OCI-LY7 (cell line): Measurements from ENCODE around the gene SEZ6L2. TPM values are rescaled to one million over a fixed set of nuclear protein-coding genes. Genes with fewer than 3 reads are reported as not detected.

Experiments used
- BruUV-seq: library from RNA; stranded (reverse); fragments of 400-500 nt; replicated peaks from 2 replicates; lab custom pipeline; 2021; lab: Mats Ljungman, UMichigan
- CTCF ChIA-PET: fragments of 300-600 bp; sonication (Branson Sonifier 250); formaldehyde crosslinking; loops from one replicate; lab custom pipeline; 2022; ENCODE audit warnings: antibody characterized with exemption; ENCODE audit not compliant: unreplicated experiment; lab: Charles Lee
- POLR2A ChIA-PET: fragments of 300-600 bp; sonication (Branson Sonifier 250); formaldehyde crosslinking; loops from one replicate; lab custom pipeline; 2022; ENCODE audit warnings: antibody characterized with exemption; lab: Charles Lee
- DNase-seq: peaks from one replicate; pipeline ENCODE4 v3.0.0-alpha.2; 2015; ENCODE audit warnings: low spot score
- H2AFZ ChIP-seq: fragments of 200-600 bp; sonication (generic), shearing (Covaris generic); 2 replicates; pipeline ENCODE4 v1.6.1; 2014; ENCODE audit warnings: mild to moderate bottlenecking, antibody characterized with exemption, low read length, moderate library complexity
- H3K27ac ChIP-seq: fragments of 200-600 bp; sonication (generic); 2 replicates; pipeline ENCODE4 v1.5.1; 2014; ENCODE audit warnings: mixed run types, low read depth, mild to moderate bottlenecking, moderate library complexity, low read length, inconsistent platforms; ENCODE audit not compliant: poor library complexity, severe bottlenecking
- H3K36me3 ChIP-seq: fragments of 200-600 bp; sonication (generic); 2 replicates; pipeline ENCODE4 v1.6.1; 2014; ENCODE audit warnings: mild to moderate bottlenecking, antibody characterized with exemption, low read length, moderate library complexity, mixed read lengths; ENCODE audit not compliant: insufficient read depth
- H3K4me1 ChIP-seq: fragments of 200-600 bp; sonication (generic); 2 replicates; pipeline ENCODE4 v1.5.1; 2014; ENCODE audit warnings: mild to moderate bottlenecking, low read length; ENCODE audit not compliant: insufficient read depth, poor library complexity, severe bottlenecking
- H3K4me2 ChIP-seq: fragments of 200-600 bp; sonication (generic); 2 replicates; pipeline ENCODE4 v1.6.1; 2014; ENCODE audit warnings: mild to moderate bottlenecking, low read length
- H3K4me3 ChIP-seq: fragments of 200-600 bp; sonication (generic); 2 replicates; pipeline ENCODE4 v1.5.1; 2014; ENCODE audit warnings: mild to moderate bottlenecking, low read depth, low read length; ENCODE audit not compliant: poor library complexity, severe bottlenecking
- H3K79me2 ChIP-seq: fragments of 200-600 bp; sonication (generic); 2 replicates; pipeline ENCODE4 v1.6.1; 2016; ENCODE audit warnings: low read depth, mild to moderate bottlenecking, low read length, moderate library complexity, mixed read lengths; ENCODE audit not compliant: insufficient read depth
- H3K9me2 ChIP-seq: fragments of 200-600 bp; sonication (generic); 2 replicates; pipeline ENCODE4 v1.6.1; 2016; ENCODE audit warnings: mild to moderate bottlenecking, low read length, mixed read lengths; ENCODE audit not compliant: insufficient read depth
- H3K9me3 ChIP-seq: fragments of 200-600 bp; sonication (generic); 2 replicates; pipeline ENCODE4 v1.6.1; 2014; ENCODE audit warnings: mild to moderate bottlenecking, mixed run types, low read length, mixed read lengths
- H4K20me1 ChIP-seq: fragments of 200-600 bp; sonication (generic); 2 replicates; pipeline ENCODE4 v1.6.1; 2014; ENCODE audit warnings: mild to moderate bottlenecking, antibody characterized with exemption, low read length, moderate library complexity, mixed read lengths; ENCODE audit not compliant: insufficient read depth
- EZH2phosphoT487 ChIP-seq: fragments of 200-600 bp; sonication (generic); IDR thresholded peaks from 2 replicates; pipeline ENCODE4 v1.6.1; 2018; ENCODE audit warnings: low read depth, borderline replicate concordance, mild to moderate bottlenecking, mixed run types, antibody characterized with exemption, low read length, moderate library complexity, mixed read lengths
- intact Hi-C: fragments of 100-400 bp; cut with micrococcal nuclease; formaldehyde crosslinking; loops from one replicate; pipeline ENCODE4 v1.10.0; 2022; ENCODE audit not compliant: unreplicated experiment
- total RNA-seq, 2 experiments: library from RNA; depleted of rRNA in 1 of 2; stranded (reverse); fragments of >200 nt in 1 of 2; shearing (Covaris generic) in 1 of 2; gene quantifications; 2 replicates each; pipeline ENCODE4 v1.2.3, GENCODE V29; 2014 to 2022
- TF ChIP-seq, protein P1 (sequence below): fragments of 200-600 bp; sonication (generic); conservative IDR thresholded peaks from 2 replicates; pipeline ENCODE4 v1.5.1; 2014; ENCODE audit warnings: mild to moderate bottlenecking, antibody characterized with exemption, low read length, moderate library complexity, mixed read lengths

Gene SEZ6L2
- total RNA-seq, 2 experiments from 2014 or later = 0.98 to 1.0 TPM

DNA sequence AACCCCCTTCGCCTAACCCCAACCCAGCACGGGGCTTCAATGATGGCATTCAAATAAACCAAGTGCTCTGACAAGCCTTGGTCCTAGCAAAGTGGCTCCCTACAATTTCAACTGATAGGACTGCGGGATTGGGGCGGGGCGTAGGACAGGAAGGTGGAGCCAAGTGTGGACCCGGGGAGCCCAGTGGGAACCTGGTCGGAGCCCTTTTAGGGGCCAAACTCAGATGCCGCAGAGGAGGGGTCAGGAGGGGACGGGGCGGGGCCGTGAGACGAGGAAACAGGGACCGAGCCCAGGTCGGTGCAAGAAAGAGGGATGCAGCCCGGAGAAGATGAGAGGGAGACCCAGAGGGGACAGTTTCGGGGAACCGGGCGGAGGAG is 23.1 kb downstream of the SEZ6L2 start:
- no peak overlapping the region for H3K4me3 ChIP-seq
- no TSS peak for BruUV-seq
- no peaks in the 10 kb centered on the region for H3K9me2 ChIP-seq
- no peaks in the 10 kb centered on the region for H4K20me1 ChIP-seq
- no peak overlapping the region for H2AFZ ChIP-seq
- H3K4me2 ChIP-seq = no peak overlapping the region
- H3K4me1 ChIP-seq = peaks cover 15% of the 10 kb centered on the region
- no peak overlapping the region for H3K27ac ChIP-seq
- no peaks in the 10 kb centered on the region for H3K36me3 ChIP-seq
- no peak for DNase-seq
- ChIA-PET CTCF (no interaction called here), POLR2A (interaction anchor here (0.5 kb wide), 1 partner anchor 11 kb away, joined by 3 read pairs; no protein-coding TSS in a partner anchor)
- H3K9me3 ChIP-seq = no peaks in the 10 kb centered on the region
- intact Hi-C loops = loop anchor here (5.0 kb wide), 1 partner anchor 146 kb away; the partner anchor contains the start of gene C16orf92
- TF ChIP-seq EZH2phosphoT487 = no peak
- TF ChIP-seq, protein P1, sequence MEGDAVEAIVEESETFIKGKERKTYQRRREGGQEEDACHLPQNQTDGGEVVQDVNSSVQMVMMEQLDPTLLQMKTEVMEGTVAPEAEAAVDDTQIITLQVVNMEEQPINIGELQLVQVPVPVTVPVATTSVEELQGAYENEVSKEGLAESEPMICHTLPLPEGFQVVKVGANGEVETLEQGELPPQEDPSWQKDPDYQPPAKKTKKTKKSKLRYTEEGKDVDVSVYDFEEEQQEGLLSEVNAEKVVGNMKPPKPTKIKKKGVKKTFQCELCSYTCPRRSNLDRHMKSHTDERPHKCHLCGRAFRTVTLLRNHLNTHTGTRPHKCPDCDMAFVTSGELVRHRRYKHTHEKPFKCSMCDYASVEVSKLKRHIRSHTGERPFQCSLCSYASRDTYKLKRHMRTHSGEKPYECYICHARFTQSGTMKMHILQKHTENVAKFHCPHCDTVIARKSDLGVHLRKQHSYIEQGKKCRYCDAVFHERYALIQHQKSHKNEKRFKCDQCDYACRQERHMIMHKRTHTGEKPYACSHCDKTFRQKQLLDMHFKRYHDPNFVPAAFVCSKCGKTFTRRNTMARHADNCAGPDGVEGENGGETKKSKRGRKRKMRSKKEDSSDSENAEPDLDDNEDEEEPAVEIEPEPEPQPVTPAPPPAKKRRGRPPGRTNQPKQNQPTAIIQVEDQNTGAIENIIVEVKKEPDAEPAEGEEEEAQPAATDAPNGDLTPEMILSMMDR = no peak
- no peaks in the 10 kb centered on the region for H3K79me2 ChIP-seq

DNA sequence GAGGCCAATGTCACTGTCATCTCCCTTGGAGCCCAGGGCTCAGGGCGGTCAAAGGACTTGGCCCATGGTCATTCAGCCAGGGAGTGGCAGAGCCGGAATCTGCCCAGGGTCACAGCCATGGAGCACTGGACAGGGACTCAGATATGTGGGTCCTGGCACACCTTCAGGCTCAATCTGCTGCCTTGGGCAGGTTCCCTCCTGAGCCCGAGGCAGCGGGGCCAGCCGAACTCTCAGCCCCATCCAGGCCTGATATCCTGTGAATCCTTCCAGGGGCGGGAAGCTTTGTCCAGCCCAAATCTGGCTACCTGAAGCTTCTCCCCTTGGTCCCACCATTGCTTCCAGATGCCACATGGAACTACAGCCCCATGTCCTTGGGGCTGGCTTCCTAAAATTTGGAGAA is 24.1 kb downstream of the SEZ6L2 start:
- ChIA-PET CTCF (no interaction called here), POLR2A (interaction anchor here (0.7 kb wide), 1 partner anchor 516 kb away, joined by 5 read pairs; no protein-coding TSS in a partner anchor)
- no peak for TF ChIP-seq EZH2phosphoT487
- TF ChIP-seq, protein P1 = no peak
- Histone ChIP-seq H3K79me2 (no peaks in the 10 kb centered on the region), H3K4me2 (no peak overlapping the region), H3K9me3 (no peaks in the 10 kb centered on the region), H4K20me1 (no peaks in the 10 kb centered on the region), H3K36me3 (no peaks in the 10 kb centered on the region), H3K9me2 (no peaks in the 10 kb centered on the region), H2AFZ (no peak overlapping the region), H3K4me3 (no peak overlapping the region), H3K4me1 (peaks cover 15% of the 10 kb centered on the region), H3K27ac (no peak overlapping the region)
- BruUV-seq = no TSS peak
- intact Hi-C loops = loop anchor here (5.0 kb wide), 1 partner anchor 147 kb away; the partner anchor contains the start of gene C16orf92
- no peak for DNase-seq

DNA sequence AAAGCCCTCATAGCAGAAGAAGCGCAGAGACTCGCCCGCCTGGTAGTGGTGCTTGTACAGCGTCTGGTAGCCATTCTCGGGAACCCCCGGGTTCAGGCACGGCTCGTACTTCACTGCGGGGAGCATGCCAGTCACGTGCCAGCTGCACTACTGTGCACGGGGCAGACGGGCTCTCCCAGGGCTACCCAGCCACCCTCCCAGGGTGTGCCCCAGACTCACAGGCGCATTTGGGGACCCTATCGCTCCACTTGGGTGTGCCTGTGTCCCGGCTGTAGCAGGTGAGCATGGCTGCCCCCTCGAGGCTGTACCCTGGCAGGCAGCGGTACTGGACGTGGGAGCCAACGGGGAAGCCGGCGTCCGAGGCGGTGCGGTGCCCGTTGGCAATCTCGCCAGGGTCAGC is 26.0 kb downstream of the SEZ6L2 start:
- no peak overlapping the region for H3K4me2 ChIP-seq
- BruUV-seq = no TSS peak
- H3K9me2 ChIP-seq = no peaks in the 10 kb centered on the region
- H3K27ac ChIP-seq = no peak overlapping the region
- no peaks in the 10 kb centered on the region for H4K20me1 ChIP-seq
- DNase-seq = no peak
- H3K4me1 ChIP-seq = peaks cover 15% of the 10 kb centered on the region
- no peak overlapping the region for H2AFZ ChIP-seq
- TF ChIP-seq, protein P1 = no peak
- no peak for TF ChIP-seq EZH2phosphoT487
- POLR2A ChIA-PET = no interaction called here
- intact Hi-C loops = no loop called here
- no peaks in the 10 kb centered on the region for H3K36me3 ChIP-seq
- CTCF ChIA-PET = no interaction called here
- no peaks in the 10 kb centered on the region for H3K9me3 ChIP-seq
- no peak overlapping the region for H3K4me3 ChIP-seq
- H3K79me2 ChIP-seq = no peaks in the 10 kb centered on the region
